HCT116 (cell line): ENCODE measurements around the gene EIF3J. TPM values are rescaled to one million over a fixed set of nuclear protein-coding genes. Genes with fewer than 3 reads are reported as not detected.

Experiments
- ATAC-seq: fragments of 200-7000 bp; cut with Tn5 transposase; 2 replicates; pipeline ENCODE4 v1.9.1; 2020; ENCODE audit warnings: mild to moderate bottlenecking, moderate library complexity
- BruUV-seq: library from RNA; stranded (reverse); fragments of 400-500 nt; replicated peaks from 2 replicates; lab custom pipeline; 2021; lab: Mats Ljungman, UMichigan
- CTCF ChIA-PET: fragments of 300-600 bp; sonication (Branson Sonifier 250); formaldehyde crosslinking; loops from one replicate; lab custom pipeline; 2021; ENCODE audit warnings: antibody characterized with exemption; lab: Charles Lee
- POLR2A ChIA-PET: fragments of 300-600, 350-600 bp; sonication (Branson Sonifier 250); formaldehyde crosslinking; loops from one replicate; lab custom pipeline; 2021; ENCODE audit warnings: antibody characterized with exemption; lab: Charles Lee
- RAD21 ChIA-PET, 2 experiments: fragments of 300-600 bp; sonication (Branson Sonifier 250); formaldehyde crosslinking; loops; one replicate each; lab custom pipeline; 2023; ENCODE audit warnings: low total read pairs in 2 of 2; ENCODE audit not compliant: uncharacterized antibody in 2 of 2, unreplicated experiment in 2 of 2, low non-redundant PET in 1 of 2; lab: Charles Lee
- DNase-seq: peaks from one replicate; pipeline ENCODE4 v3.0.0-alpha.2; 2010; ENCODE audit warnings: low read depth, low spot score
- H2AFZ ChIP-seq: fragments of 200-600 bp; shearing (Covaris generic), sonication (generic); 2 replicates; pipeline ENCODE4 v1.6.1; 2017; ENCODE audit warnings: low read depth, mixed run types, mixed read lengths, antibody characterized with exemption, low read length; ENCODE audit not compliant: poor library complexity, severe bottlenecking
- H3K27ac ChIP-seq: 2 replicates; pipeline ENCODE4 v1.5.1; 2012; ENCODE audit warnings: low read depth, low read length
- H3K27me3 ChIP-seq: fragments of 200-600 bp; sonication (generic); 2 replicates; pipeline ENCODE4 v1.6.1; 2016; ENCODE audit warnings: mixed run types, low read length, mixed read lengths; ENCODE audit not compliant: insufficient read depth
- H3K36me3 ChIP-seq, 2 experiments: fragments of 200-500 bp in 1 of 2; fragments of 200-600 bp in 1 of 2; sonication (Bioruptor generic) in 1 of 2; sonication (generic) in 1 of 2; 2 replicates each; pipeline versions ENCODE4 v1.5.1 to v1.6.1; 2014 to 2016; ENCODE audit warnings: low read length in 2 of 2, inconsistent platforms in 1 of 2, mixed read lengths in 1 of 2, mixed run types in 1 of 2; ENCODE audit not compliant: insufficient read depth in 2 of 2, control insufficient read depth in 1 of 2
- H3K4me1 ChIP-seq, 2 experiments: fragments of 200-600 bp in 1 of 2; sonication (generic) in 1 of 2; 2 replicates each; pipeline versions ENCODE4 v1.5.1 to v1.6.1; 2012 to 2017; ENCODE audit warnings: low read length in 2 of 2, inconsistent platforms in 1 of 2, mild to moderate bottlenecking in 1 of 2, mixed read lengths in 1 of 2, mixed run types in 1 of 2, moderate library complexity in 1 of 2; ENCODE audit not compliant: insufficient read depth in 2 of 2, control insufficient read depth in 1 of 2
- H3K4me2 ChIP-seq: fragments of 200-600 bp; sonication (generic); 2 replicates; pipeline ENCODE4 v1.6.1; 2017; ENCODE audit warnings: mixed run types, low read length, mixed read lengths
- H3K4me3 ChIP-seq, 2 experiments: fragments of 200-600 bp in 1 of 2; sonication (generic) in 1 of 2; replicated peaks in 1 of 2; 2 replicates each; pipeline ENCODE4 v1.5.1; 2011 to 2016; ENCODE audit warnings: low read length in 2 of 2, control low read depth in 1 of 2, low read depth in 1 of 2, mild to moderate bottlenecking in 1 of 2, mixed read lengths in 1 of 2, mixed run types in 1 of 2
- H3K79me2 ChIP-seq: fragments of 200-600 bp; sonication (generic); 2 replicates; pipeline ENCODE4 v1.6.1; 2017; ENCODE audit warnings: mild to moderate bottlenecking, mixed run types, low read length, moderate library complexity, mixed read lengths; ENCODE audit not compliant: insufficient read depth
- H3K9ac ChIP-seq: fragments of 200-600 bp; sonication (generic); 2 replicates; pipeline ENCODE4 v1.6.1; 2016; ENCODE audit warnings: low read length, mixed read lengths
- H3K9me2 ChIP-seq: fragments of 200-600 bp; sonication (generic), shearing (Covaris generic); 2 replicates; pipeline ENCODE4 v1.6.1; 2017; ENCODE audit warnings: mixed run types, mild to moderate bottlenecking, moderate library complexity; ENCODE audit not compliant: insufficient read depth
- H3K9me3 ChIP-seq, 2 experiments: fragments of 200-500 bp in 1 of 2; fragments of 200-600 bp in 1 of 2; sonication (Bioruptor generic) in 1 of 2; sonication (generic) in 1 of 2; 2 replicates each; pipeline ENCODE4 v1.6.1; 2014 to 2017; ENCODE audit warnings: low read length in 2 of 2, mixed read lengths in 2 of 2, inconsistent platforms in 1 of 2, low read depth in 1 of 2, mild to moderate bottlenecking in 1 of 2, mixed run types in 1 of 2, moderate library complexity in 1 of 2; ENCODE audit not compliant: control insufficient read depth in 1 of 2, insufficient read depth in 1 of 2
- H4K20me1 ChIP-seq: fragments of 200-600 bp; sonication (generic), shearing (Covaris generic); 2 replicates; pipeline ENCODE4 v1.6.1; 2017; ENCODE audit warnings: mixed run types, mild to moderate bottlenecking, moderate library complexity; ENCODE audit not compliant: insufficient read depth
- CBX3 ChIP-seq: IDR thresholded peaks from 2 replicates; pipeline ENCODE4 v1.6.1; 2012; ENCODE audit warnings: low read depth
- CTCF ChIP-seq, 3 experiments: fragments of 200-600 bp in 1 of 3; sonication (generic) in 1 of 3; IDR thresholded peaks in 2 of 3; conservative IDR thresholded peaks in 1 of 3; 2 replicates each; pipeline ENCODE4 v1.5.1; 2012 to 2017; ENCODE audit warnings: low read depth in 2 of 3, low read length in 2 of 3, antibody characterized with exemption in 1 of 3, borderline replicate concordance in 1 of 3, control low read depth in 1 of 3, mild to moderate bottlenecking in 1 of 3, mixed read lengths in 1 of 3, mixed run types in 1 of 3, moderate library complexity in 1 of 3; ENCODE audit not compliant: insufficient read depth in 1 of 3
- ELF1 ChIP-seq: IDR thresholded peaks from 2 replicates; pipeline ENCODE4 v1.6.1; 2012; ENCODE audit warnings: low read depth, borderline replicate concordance
- EZH2 ChIP-seq: fragments of 200-600 bp; sonication (generic); IDR thresholded peaks from 2 replicates; pipeline ENCODE4 v1.6.1; 2017; ENCODE audit warnings: antibody characterized with exemption, mixed run types
- EZH2phosphoT487 ChIP-seq: fragments of 200-600 bp; IDR thresholded peaks from 2 replicates; pipeline ENCODE4 v1.6.1; 2018; ENCODE audit warnings: antibody characterized with exemption, borderline replicate concordance
- FOSL1 ChIP-seq: IDR thresholded peaks from 2 replicates; pipeline ENCODE4 v1.6.1; 2012; ENCODE audit warnings: low read depth
- JUND ChIP-seq: IDR thresholded peaks from 2 replicates; pipeline ENCODE4 v1.6.1; 2012
- POLR2A ChIP-seq: IDR thresholded peaks from 2 replicates; pipeline ENCODE4 v1.7.0; 2011; ENCODE audit warnings: borderline replicate concordance; ENCODE audit not compliant: insufficient read depth, insufficient read length; ENCODE audit errors: extremely low read depth
- POLR2AphosphoS5 ChIP-seq: IDR thresholded peaks from 2 replicates; pipeline ENCODE4 v1.6.1; 2011; ENCODE audit warnings: mild to moderate bottlenecking, low read depth, low read length, moderate library complexity
- RAD21 ChIP-seq: IDR thresholded peaks from 2 replicates; pipeline ENCODE4 v1.6.1; 2012; ENCODE audit warnings: low read depth, mild to moderate bottlenecking
- intact Hi-C: fragments of 100-400 bp; cut with micrococcal nuclease; formaldehyde crosslinking; loops from 2 replicates; pipeline ENCODE4 v1.10.0; 2022
- total RNA-seq: library from RNA; stranded (reverse); gene quantifications from one replicate; pipeline ENCODE4 v1.2.1, GENCODE V29; 2021; ENCODE audit not compliant: unreplicated experiment
- TF ChIP-seq, protein P1 (sequence below): IDR thresholded peaks from 2 replicates; pipeline ENCODE4 v1.6.1; 2011; ENCODE audit warnings: mild to moderate bottlenecking, low read length, moderate library complexity; ENCODE audit not compliant: insufficient replicate concordance; ENCODE audit errors: extremely low read depth

The EIF3J gene
- total RNA-seq, 1 experiment from 2014 or later, result 68.6 TPM

- no peaks in the 10 kb centered on the region for H3K27me3 ChIP-seq
- no peak overlapping the region for H3K4me2 ChIP-seq
- RAD21 ChIA-PET, result no interaction called here
- intact Hi-C loops, result loop anchor here (10.0 kb wide), 1 partner anchor 676 kb away; no protein-coding TSS in a partner anchor
- H3K27ac ChIP-seq, result no peak overlapping the region
- H3K4me1 ChIP-seq, result peaks cover 0 to 2% of the 10 kb centered on the region in 2 experiments; a peak in 1 of 4 replicates
- no peaks in the 10 kb centered on the region for H3K9me3 ChIP-seq
- peaks cover 37 to 49% of the 10 kb centered on the region in 2 experiments for H3K36me3 ChIP-seq
- H3K9me2 ChIP-seq, result no peaks in the 10 kb centered on the region
- TF ChIP-seq FOSL1 (no peak), POLR2AphosphoS5 (no peak), CTCF (IDR thresholded peaks at IDR 0.05 in 2 of 3, conservative IDR thresholded peaks at IDR 0.05 in 1 of 3; ENCODE audit: borderline replicate concordance in 1 of 3, insufficient read depth in 1 of 3, low read depth in 2 of 3, low read length in 2 of 3) (no peak), EZH2 (no peak)
- peaks cover 98% of the 10 kb centered on the region for H3K79me2 ChIP-seq
- no TSS peak for BruUV-seq
- peaks cover 39% of the 10 kb centered on the region for H4K20me1 ChIP-seq
- ATAC-seq (no peak), DNase-seq (no peak)
- POLR2A ChIA-PET, result no interaction called here
- no peak overlapping the region for H2AFZ ChIP-seq
- CTCF ChIA-PET, result interaction anchor here (1.3 kb wide), 1 partner anchor 28 kb away, joined by 3 read pairs; no protein-coding TSS in a partner anchor
- H3K9ac ChIP-seq, result no peak overlapping the region
- H3K4me3 ChIP-seq, result no peak overlapping the region
Measured at GRCh38 chr15:44550734-44551133, 13.8 kb downstream of the EIF3J start.

GRCh38 chr15:44554934-44555723, 18.2 kb downstream of the EIF3J start:
- Histone ChIP-seq H4K20me1 (peaks cover 24% of the 10 kb centered on the region; the same call in 1 of the 2 replicates), H3K4me3 (no peak overlapping the region), H3K27ac (no peak overlapping the region), H3K9me2 (no peaks in the 10 kb centered on the region), H3K9me3 (no peaks in the 10 kb centered on the region), H3K9ac (no peak overlapping the region), H2AFZ (no peak overlapping the region), H3K36me3 (peaks cover 61 to 68% of the 10 kb centered on the region in 2 experiments), H3K4me2 (no peak overlapping the region), H3K4me1 (no peaks in the 10 kb centered on the region; a peak in 1 of 4 replicates), H3K79me2 (peaks cover 90% of the 10 kb centered on the region), H3K27me3 (no peaks in the 10 kb centered on the region)
- POLR2A ChIA-PET, result no interaction called here
- no peak for ATAC-seq
- BruUV-seq, result TSS peak; percentile 8
- intact Hi-C loops, result loop anchor here (10.0 kb wide), 1 partner anchor 680 kb away; no protein-coding TSS in a partner anchor
- CTCF ChIA-PET, result interaction anchor here (1.7 kb wide), 1 partner anchor 9 kb away, joined by 8 read pairs; no protein-coding TSS in a partner anchor
- TF ChIP-seq RAD21 (no peak), CBX3 (no peak), POLR2A (no peak), POLR2AphosphoS5 (no peak), FOSL1 (no peak), EZH2phosphoT487 (no peak), ELF1 (no peak), JUND (no peak)
- TF ChIP-seq, protein P1, sequence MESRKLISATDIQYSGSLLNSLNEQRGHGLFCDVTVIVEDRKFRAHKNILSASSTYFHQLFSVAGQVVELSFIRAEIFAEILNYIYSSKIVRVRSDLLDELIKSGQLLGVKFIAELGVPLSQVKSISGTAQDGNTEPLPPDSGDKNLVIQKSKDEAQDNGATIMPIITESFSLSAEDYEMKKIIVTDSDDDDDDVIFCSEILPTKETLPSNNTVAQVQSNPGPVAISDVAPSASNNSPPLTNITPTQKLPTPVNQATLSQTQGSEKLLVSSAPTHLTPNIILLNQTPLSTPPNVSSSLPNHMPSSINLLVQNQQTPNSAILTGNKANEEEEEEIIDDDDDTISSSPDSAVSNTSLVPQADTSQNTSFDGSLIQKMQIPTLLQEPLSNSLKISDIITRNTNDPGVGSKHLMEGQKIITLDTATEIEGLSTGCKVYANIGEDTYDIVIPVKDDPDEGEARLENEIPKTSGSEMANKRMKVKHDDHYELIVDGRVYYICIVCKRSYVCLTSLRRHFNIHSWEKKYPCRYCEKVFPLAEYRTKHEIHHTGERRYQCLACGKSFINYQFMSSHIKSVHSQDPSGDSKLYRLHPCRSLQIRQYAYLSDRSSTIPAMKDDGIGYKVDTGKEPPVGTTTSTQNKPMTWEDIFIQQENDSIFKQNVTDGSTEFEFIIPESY, result no peak
- RAD21 ChIA-PET, result no interaction called here
- DNase-seq, result no peak
